Tibial nerve (tissue), 4 donors: Measurements from ENCODE around the gene PVRIG.

Experiments used
- EP300 ChIP-seq, 2 donors: sonication (generic); formaldehyde crosslinking; IDR thresholded peaks; one replicate each; pipeline ENCODE4 v1.6.1; 2017; ENCODE audit warnings: antibody characterized with exemption in 2 of 2, mild to moderate bottlenecking in 1 of 2
- POLR2A ChIP-seq, 2 donors: fragments of 450-650 bp; IDR thresholded peaks; one replicate each; pipeline ENCODE4 v1.6.1; 2017; ENCODE audit warnings: antibody characterized with exemption in 2 of 2, mild to moderate bottlenecking in 2 of 2, moderate library complexity in 2 of 2
- TF ChIP-seq, protein P1 (sequence below), 5 experiments: fragments of 200-600 bp in 3 of 5; fragments of 450-650 bp in 2 of 5; sonication (generic) in 3 of 5; IDR thresholded peaks; one replicate each; pipeline ENCODE4 v1.5.1; 2016 to 2019; ENCODE audit warnings: antibody characterized with exemption in 5 of 5, mild to moderate bottlenecking in 3 of 5, moderate library complexity in 2 of 5

DNA sequence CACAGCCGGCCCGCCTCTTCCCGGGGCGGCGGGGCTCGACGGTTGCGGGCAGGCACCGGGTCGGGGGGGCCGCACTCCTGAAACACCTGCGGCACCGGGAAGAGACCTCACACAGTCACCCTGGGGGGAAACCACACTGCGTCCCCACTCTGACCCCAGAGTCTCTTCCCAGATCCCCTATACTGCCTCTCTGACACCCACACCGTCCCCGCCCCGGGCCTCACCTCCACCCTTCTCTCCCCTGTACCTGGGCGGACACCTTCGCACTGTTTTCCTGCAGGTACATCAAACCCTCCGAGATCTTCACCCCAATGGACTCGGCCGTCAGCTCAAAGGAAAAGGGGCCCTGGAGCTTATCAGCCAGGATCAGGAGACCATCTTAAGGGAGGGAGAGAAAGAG is 47.9 kb upstream of the PVRIG start:
- TF ChIP-seq, protein P1, sequence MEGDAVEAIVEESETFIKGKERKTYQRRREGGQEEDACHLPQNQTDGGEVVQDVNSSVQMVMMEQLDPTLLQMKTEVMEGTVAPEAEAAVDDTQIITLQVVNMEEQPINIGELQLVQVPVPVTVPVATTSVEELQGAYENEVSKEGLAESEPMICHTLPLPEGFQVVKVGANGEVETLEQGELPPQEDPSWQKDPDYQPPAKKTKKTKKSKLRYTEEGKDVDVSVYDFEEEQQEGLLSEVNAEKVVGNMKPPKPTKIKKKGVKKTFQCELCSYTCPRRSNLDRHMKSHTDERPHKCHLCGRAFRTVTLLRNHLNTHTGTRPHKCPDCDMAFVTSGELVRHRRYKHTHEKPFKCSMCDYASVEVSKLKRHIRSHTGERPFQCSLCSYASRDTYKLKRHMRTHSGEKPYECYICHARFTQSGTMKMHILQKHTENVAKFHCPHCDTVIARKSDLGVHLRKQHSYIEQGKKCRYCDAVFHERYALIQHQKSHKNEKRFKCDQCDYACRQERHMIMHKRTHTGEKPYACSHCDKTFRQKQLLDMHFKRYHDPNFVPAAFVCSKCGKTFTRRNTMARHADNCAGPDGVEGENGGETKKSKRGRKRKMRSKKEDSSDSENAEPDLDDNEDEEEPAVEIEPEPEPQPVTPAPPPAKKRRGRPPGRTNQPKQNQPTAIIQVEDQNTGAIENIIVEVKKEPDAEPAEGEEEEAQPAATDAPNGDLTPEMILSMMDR (IDR thresholded peaks at IDR 0.05): no peak
- TF ChIP-seq EP300 (IDR thresholded peaks at IDR 0.05) (no peak), POLR2A (IDR thresholded peaks at IDR 0.05) (no peak)
